CMK (cell line): ENCODE measurements around the gene TRAF3IP3.
A peak's percentile ranks its signal among the peaks of the same experiment; 100 is the strongest.

Experiments
- DNase-seq: peaks from one replicate; pipeline ENCODE4 v3.0.0-alpha.2; 2010; ENCODE audit warnings: low read depth

TRAF3IP3 gene

DNA sequence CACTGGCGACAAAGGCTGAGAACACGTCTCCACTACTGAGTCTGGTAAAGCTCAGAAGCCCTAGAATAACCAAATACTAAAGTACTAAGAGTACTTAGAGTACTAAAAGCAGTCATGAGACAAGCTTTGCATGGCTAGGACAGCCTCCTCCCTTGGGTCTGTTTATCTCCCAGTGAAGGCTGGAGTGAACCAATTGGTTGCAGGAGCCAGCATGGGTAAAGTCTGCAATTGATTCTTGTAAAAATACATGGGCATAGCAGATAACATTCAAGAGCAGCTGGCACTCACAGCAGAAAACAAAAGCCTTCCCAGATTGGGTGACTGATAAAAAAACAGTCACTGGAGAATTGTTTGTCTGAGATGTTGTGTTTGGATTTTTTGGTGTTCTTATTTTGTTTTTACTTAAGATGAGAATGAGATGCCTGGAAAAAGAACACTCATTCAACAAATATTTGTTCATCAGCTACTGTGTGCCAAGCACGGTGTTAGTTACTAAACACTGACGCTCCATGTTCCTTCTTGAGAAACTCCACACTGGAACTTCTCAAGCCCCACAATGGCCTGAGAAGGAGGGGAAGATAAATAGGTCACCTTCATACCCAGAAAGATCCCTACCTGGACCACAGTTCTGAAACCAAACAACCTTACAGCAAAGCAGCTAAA lies 46.4 kb downstream of the TRAF3IP3 start:
- DNase-seq = no peak

DNA sequence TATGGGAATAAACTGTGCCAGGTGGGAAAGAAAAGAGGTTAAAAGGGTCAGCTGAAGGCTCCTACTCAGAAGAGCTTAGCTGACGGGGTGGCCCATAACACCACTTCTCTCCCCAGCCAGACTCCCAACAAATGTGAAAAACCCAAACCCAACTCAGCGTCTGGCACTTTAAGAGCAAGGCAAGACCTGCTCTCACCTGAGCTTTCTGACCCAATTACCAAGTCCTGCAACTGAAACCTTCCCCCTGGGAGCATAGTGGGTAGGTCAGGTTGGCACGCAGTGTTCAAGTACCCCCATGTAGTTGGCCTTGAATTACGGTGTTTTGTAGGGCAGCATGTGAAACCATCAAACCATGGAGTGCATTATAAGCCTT lies 46.9 kb downstream of the TRAF3IP3 start:
- no peak for DNase-seq

DNA sequence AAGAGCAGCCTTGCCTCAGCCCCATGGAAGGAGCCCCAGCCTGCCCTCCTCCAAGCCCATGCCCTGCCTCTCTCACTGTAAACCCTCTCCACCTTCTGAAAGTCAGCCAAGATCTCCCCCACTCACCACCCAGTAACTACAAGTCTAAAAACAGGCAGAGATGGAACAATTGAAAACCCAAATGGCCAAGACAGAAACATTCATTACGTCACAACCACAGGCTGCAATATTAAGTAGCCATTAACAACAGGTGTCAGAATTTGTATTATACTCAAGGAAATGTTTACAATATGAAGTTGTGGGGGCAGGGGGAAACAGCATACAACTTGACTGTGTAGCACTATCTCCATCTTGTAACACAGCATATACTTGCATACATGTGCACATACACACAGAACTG lies 47.7 kb downstream of the TRAF3IP3 start:
- no peak for DNase-seq

DNA sequence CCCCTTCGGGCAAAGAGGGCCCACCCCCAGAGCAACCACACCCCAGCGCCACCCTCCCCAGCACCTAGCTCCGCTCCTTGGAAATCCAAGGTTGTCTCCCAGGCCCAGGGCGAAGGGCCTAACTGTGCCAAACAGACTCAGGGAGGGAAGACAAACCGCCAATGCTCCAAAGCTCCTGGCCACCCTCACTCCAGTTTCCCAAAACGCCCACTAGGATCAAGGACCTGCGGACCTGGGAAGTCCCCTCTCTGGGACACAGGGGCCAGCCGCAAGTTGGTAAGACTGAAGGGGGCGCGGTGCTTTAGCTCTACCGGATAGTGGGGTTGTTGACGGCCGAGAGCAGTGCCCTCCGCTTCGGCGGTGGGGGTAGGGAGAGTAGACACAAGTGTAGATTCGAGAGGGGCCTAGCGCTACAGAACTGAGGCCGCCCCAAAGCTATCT lies 49.5 kb downstream of the TRAF3IP3 start:
- no peak for DNase-seq

DNA sequence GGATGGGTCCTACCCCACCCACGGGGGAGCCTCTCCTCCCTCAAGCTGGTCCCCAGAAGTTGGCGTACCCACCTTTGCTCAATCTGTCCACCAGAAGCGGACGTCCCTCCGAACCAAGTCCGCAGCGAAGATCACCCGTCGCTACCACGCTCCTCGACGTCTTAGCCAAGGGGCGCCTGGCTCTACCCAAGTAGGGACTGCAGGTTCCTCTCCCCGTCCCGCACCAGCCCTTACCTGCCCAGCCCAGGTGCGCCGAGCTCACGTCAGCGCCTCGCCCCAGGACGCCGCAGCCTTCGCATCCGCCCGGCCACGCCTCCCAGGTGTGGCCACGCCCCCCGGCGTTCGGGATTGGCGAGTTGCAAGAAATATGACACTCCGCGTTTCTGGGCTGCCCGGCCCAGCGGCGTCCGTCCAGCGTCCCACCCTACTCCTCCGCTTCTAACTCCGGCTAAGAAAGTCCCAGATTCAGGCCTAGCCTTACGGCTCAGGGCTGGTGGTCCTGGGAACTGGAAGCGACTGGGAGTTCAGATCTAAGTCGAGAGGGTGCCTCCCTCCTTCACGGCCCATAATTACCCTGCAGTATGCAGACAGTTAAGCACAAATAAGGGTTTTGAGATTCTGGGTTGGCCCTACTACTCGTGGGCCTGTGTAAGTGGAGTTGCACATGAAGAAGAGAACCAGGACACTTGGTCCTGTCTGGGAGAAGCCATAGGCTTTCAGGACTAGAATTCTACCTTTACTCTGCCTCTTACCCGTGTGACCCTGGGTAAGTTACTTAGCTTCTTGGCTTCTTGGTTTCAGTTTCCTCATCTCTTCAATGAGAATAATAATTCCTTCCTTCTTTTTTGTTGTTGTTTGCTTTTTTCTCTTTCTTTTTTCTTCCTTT lies 50.3 kb downstream of the TRAF3IP3 start, which contains the start of gene IRF6:
Gene IRF6, minus strand, starts transcription at position 268 of the 886 bp plus-strand sequence. CDS start 4,729 bp downstream, outside the sequence.
- DNase-seq = peak; percentile 69

DNA sequence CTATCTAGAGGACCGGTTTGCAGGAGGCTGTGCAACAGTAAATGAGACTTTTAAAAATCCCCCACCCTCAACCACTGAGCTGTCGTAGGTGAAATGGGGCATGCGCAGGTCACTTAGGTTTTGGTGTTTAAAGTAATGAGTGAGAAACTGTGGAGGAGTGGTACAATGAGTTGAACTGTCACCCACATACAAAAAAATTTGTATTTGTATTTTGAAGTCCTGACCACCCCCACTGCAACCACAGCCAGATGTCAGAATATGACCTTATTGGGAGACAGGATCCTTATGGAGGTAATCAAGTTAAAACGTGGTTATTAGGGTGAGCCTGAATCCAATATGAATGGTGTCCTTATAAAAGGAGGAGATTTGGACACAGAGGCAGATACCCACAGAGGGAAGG lies 51.7 kb downstream of the TRAF3IP3 start:
- DNase-seq = no peak

DNA sequence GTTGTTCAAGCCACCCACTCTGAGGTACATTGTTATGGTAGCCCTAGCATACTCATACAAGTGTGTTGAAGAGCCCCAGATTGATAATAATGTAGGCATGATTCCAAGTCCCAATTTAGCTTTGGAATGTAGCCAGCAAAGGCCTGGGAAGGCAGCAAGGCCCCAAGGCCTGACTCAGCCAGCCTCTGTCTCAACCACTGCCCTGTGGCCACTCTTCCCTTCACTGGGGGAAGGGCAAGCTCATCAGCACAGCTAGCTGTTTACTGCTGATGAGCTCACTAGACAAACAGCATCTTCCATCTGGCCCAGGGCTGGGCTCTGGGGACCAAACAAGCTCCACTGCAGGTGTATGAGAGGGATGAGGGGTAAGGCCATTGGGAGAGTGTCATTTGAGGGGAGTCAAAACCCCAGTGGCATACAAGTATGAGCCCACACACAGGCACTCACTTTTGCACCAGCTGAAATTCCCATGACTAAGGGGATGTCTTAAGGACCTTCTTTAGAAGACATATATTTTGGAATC lies 52.3 kb downstream of the TRAF3IP3 start:
- no peak for DNase-seq

DNA sequence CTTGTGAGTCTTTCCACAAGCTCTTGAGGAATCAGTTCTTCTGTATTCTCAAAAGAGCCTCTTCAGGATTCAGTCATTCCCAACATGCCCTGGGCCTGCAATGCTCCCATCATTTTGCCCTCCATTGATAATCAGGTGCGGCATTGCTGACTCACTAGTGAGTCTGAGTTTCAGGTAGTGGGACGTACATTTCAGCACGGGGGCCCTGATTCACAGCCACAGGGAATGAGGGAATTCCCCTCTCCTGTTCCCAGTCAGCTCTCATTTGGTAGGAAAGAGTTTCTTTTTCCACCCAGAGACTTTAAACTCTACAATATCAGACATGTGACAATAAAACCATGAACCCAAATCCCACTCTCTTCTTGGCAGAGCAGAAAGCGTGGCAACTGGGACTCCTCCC lies 53.8 kb downstream of the TRAF3IP3 start:
- DNase-seq = no peak

DNA sequence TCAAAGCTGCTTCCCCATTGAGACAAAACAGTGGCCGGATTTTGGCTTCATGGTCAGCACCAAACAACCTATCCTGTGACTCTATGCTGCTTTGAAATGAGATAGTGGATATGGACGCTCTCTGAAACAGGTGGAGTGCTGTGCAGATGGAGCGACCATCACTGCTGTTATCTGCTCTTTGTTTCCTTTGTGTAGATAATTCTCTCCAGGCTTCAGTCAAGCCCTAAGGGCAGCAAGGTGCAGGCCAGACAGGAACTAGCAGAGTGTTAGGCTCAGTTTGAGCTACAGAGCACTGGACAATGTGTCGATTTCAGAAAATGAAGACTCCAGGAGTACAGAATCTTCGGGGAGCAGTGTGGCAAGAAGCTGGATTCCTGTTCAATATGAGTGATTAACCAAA lies 54.9 kb downstream of the TRAF3IP3 start:
- no peak for DNase-seq

DNA sequence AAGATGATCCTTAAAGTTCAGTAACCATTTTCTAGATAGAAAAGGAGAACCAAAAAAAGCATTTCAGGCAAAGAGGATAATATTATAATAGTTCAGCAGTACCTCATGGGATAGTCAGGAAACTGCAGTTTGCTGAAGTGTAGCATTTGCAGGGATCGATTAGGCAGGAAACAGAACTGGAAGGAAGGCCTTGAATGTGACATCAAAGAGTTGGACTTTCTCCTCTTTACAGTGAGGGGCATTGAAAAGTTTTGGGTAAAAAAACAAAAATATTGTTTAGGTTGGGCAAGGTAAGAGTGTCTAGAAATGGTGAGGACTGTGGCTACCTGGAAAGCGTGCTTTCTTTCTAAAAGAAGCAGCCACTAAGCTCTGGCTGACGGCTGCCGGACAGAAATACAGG lies 58.0 kb downstream of the TRAF3IP3 start:
- DNase-seq = no peak

DNA sequence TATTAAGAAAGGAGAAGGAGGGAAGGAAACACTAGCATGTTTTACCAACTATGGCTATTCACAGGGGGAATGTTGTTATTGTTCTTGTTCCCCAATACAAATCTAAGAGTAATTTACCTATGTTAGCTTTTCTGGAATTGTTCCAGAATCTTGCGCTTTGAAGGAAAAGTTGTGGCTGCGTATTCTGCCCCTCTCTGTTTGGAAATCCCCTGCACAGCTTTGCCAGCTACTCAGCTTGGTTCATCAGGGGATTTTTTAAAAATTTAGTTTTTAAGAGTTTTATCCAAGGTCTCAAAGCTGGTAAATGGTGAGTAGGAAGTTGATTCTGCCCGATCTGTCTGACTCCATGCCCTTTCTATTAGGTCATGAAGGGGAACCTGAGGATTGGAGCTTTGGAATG lies 59.6 kb downstream of the TRAF3IP3 start:
- no peak for DNase-seq

DNA sequence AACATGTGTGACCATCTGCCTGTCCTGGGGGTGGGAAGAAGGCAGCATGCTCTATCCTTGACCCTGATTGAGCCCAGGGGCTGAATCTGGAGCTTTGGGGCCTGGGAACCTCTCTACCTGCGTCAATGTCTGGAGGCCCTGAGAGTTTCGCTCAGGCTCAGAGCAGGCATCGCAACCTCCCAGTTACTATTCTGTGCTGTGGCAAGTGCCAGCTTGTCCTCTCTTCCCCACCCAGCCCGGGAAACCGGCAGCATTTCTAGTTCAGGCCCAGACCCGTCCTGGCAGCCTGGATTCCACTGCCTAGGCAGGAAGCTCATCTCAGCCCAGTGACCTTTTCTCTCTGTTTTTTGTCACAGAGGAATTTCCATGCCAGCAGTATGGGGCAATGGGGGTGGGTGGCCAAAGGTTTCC lies 60.1 kb downstream of the TRAF3IP3 start:
- no peak for DNase-seq

DNA sequence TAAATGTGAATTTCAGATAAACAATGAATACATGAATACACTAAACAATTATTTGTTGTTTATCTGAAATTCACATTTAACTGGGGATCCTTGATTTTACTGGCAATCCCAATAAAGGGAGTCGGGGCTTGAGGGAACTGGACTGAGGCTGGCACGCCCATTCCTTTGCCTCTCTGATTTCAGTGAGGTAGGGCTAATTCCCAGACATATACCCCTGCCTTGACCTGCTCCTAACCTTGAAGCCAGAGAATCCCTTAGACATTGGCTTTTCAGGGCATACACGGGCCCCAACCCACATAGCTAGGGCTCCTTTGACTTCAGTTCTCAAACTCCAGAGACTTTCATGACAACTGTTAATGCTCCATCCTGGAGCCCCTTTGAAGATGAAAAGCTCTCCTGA lies 61.1 kb downstream of the TRAF3IP3 start:
- DNase-seq = no peak

DNA sequence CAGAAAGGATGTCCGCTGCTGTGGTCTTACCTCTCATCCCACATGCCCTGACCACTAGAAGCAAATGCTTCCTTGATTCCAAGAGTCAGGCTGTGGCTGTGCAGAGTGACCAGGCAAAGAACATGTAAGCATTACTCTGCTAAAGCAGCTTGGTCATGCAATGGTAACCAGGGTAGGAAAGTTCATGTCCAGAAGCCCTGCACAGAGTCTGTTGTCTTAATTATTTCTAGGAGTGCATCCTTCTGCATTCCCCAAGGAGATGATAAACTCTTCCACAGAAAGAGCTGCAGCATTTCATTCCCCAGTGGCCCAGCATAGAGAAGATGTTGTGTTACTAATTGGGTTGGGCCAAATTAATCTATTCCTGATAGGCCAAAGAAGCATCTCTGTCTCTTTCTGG lies 61.8 kb downstream of the TRAF3IP3 start:
- DNase-seq = no peak

DNA sequence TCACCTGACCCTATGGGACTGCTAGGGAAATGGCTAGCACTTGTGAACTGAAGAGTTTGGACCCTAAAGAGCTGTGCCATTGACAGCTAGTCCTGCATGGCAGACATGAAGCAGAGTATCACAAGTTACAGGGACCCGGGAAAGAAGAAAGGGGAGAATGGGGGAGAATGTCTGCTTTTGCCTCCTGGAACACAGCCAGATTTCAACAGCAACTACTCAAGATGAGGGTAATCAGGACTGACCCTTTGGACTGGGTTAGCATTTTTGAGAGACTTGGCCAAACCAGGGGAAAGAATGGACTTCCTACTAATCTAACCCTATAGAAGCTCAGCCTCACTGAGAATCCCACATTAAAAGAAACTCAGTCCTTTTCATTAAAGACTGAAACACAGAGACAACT lies 63.2 kb downstream of the TRAF3IP3 start:
- no peak for DNase-seq

DNA sequence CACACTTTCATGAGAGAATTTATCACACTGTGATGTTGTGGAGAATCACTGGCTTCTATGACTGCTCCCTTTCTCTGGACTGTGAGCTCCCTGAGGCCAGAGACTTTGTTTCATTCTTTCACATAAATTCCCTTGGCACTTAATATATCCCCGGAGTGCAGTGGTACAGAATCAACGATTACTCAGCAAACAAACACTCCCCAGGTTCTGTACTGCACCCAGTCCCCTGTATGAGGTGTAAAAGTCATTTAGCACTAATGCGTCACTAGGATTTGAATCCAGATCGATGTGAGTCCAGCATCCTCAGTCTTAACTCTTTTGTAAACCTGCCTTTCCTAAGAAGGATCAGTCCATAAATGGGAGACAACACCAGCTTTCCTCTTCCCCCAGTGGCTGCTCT lies 65.1 kb downstream of the TRAF3IP3 start:
- DNase-seq = no peak

DNA sequence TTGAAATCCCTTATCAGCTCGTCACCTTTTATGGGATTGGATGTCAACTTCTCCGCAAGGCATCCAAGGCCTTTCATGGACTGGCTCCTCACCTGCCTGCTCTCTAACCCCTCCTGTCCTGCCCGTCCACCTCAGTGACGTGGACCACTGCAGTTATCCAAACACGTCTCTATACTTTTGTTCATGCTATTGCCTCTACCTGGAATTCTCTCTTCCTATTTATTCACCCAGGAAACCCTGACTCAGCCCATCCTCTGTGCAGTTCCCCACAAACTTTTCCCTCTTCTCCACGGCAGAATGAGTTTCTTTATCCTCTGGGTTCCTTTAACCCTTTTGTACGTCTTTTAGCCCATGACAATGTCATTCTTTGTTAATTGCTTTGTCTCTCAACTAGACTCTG lies 66.9 kb downstream of the TRAF3IP3 start:
- DNase-seq = no peak

DNA sequence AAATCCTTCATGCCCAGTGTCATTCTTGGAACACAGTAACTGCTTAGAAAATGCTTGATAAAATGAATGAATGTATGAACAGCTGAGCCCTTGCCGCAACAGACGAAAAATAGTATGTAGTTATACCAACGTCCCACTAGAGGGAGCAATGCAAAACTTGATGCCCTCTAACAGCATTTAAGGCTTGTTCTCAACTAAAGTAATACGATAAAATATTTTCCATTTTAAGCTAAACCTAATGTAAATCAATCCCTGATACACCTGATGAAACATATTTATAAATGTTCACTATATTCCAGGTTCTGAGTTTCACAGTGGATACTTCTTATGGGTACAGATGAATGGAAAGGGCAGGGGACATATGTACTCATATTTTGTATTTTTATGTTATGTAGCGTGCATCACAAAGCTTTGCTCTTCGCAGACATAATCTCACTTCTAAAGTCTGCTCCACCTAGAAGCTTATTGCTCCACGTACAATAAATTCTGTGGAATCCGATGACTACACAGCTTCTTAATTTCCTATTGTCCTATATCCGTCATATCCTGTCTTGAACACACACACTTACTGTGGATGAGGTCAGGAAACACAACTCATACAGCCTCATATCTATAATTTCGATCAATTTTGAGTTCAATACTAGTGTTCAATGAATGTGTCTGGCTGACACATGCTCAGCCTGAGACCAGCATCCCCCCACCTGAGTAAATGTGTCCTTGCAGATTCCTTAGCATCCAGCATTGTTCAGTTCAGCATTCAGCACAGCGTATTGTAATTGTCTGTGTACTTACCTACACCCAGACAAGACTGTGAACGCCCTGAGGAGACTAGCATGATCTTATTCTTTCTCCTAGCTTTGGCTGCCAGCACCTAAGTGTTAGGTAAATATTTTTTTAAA lies 67.5 kb downstream of the TRAF3IP3 start:
- DNase-seq = peak; percentile 52

DNA sequence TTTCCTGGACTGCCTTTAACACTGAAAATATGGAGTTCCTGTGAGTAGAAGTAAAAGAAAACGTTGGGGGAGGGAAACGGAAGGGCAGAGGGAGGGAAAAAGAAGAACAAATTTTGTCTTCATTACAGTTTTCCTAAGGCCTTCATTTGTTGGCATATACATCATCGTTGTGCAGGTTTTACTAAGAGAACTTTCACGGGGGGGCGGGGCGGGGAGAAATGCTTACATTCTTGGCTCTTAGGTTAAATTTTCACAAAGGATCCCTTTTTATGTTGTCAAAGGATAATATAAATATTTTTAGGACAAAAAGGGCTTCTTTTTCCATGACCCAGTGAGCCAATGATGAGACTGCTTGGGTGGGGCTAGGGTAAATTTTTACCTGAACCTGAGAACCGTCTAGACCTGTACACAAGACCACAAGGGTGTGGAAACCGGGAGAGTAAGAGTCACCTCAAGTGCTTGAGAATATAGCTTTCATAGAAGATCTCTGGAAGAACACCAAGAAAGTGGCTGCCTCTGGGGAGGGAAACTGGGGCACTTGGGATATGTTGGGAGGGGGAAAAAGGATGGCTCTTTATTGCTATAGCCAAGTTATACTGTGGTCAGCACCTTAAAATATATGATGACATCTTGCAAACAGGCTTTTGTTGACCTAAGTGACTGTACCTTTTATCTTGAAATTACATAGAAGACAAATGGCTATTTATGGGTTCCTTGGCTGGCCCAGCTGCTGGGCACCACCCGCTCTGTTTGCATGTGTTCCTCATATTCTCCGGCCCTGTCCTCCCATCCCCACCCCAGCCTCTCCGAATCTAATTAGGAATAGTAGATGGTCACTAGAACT lies 70.0 kb downstream of the TRAF3IP3 start:
- no peak for DNase-seq

DNA sequence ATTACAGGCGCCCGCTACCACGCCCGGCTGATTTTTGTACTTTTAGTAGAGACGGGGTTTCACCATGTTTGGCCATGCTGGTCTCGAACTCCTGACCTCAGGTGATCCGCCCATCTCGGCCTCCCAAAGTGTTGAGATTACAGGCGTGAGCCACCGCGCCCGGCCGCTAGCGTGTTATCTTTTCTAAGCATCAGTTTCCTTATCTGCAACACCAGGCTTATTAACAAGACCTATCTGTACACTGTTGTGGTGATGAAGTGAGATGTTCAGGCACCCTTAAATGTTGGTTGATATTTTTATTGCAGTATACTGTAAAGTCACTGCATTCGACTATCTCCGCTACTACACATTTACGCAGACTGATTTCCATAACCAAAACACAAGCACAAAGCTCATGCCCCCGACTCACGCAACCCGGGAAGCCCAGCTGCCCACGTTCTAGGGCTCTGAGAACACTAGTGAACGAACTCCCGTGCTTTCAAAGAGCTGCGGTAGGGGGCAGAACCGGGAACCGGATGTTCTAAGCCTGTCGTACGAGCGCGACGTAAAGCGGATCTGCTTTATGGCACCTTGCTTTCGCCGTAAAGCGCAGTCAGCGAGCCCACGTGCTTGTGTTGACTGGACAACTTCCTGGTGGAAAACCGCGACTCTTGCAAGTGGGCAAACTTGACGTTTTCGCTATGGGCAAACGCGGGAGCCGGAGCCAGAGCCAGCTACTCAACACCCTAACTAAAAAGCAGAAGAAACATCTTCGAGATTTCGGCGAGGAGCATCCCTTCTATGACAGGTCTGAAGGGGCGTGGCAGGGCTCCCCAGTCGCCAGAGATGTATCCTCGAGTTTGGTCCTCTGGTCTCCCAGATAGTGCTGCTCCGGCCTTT lies 71.8 kb downstream of the TRAF3IP3 start, which contains the start of gene UTP25:
Gene UTP25, plus strand, starts transcription at position 589 of the 879 bp plus-strand sequence. Its CDS starts 92 bp downstream, at position 681.
- DNase-seq = peak; percentile 99
